COLO668 (cell line): Measurements from ENCODE around the gene CARMIL1.

Experiments used
- DNase-seq: peaks from one replicate; lab custom pipeline; 2025; ENCODE audit not compliant: unreplicated experiment; lab: John Stamatoyannopoulos, UW

CARMIL1 gene

DNA sequence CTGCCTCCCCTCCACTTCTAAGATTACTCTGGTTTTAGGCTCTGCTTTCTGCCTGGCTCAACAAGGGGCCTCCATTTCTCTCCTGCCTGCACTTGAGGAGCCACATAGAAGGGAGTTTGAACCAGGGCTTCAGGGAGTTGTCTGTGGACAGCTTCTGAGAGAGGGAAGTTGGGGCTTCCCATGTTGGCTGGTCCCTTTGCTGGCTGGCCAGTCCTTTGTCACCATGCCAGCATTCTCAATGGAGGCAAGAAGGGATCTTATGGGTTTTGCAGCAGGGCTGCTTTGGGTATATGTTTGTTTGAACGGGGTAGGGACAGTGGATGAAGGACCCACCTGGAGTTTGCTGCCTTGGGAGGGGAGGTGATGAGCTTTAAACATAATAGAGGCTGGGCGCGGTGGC lies 124.9 kb downstream of the CARMIL1 start:
- no peak for DNase-seq

- DNase-seq: no peak
These were observed 125.6 kb downstream of the CARMIL1 start for GRCh38 chr6:25404693-25405169.

DNA sequence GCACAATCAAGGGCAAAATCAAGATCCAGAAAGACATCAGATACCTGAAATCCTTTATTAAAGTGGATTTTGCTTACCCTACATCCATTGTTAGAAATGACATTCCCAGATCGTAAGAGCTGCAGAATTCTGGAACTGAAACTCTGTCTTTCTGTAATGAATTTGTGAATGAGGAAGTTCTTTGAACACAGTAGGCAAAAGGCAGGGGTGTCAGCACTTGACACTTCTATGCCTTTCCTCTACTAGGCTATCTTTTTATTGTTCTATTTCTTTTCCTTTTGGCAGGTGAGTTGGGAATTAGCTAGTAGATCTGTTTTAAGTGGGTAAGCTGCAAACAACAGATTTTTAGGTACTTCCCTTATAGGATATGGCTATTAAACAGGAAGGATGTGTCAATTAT lies 126.3 kb downstream of the CARMIL1 start:
- no peak for DNase-seq

DNA sequence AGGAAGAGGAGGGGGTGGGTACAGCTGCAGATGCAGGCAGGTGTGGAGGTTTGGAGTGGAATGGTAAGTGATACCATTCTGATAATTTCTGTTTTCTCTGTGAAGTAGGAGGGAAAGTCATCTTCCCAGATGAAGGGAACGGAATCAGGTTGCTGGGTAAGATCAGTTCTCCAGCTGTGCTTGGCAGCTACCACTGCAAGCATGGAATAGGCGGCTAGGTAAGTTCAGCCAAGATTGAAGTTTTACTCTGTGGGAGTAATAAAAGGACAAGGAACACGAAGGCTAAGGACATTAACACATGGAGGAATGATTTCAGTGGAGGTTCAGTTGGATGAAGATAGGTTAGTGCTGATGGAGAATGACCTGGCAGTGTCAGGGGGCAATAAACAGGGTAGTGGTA lies 128.3 kb downstream of the CARMIL1 start:
- no peak for DNase-seq

DNA sequence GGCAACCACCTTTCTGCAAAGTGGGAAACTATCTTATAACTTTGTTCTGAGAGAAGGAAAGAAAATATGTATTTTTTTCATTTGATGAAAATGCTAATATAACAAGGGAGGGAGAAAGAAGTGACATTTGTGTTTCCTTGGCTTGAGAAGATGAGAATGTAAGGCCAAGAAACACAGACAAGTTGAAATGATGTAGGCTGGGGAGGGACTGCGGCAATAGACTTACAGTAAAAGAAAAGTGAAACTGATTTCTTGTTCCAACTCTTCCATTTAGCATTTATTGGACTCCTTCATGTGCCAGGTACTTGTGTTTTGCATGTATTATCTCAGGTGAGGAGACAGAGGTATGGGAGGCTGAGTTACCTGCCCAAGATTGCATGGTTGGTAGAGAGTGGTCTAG lies 130.9 kb downstream of the CARMIL1 start:
- DNase-seq: no peak

DNA sequence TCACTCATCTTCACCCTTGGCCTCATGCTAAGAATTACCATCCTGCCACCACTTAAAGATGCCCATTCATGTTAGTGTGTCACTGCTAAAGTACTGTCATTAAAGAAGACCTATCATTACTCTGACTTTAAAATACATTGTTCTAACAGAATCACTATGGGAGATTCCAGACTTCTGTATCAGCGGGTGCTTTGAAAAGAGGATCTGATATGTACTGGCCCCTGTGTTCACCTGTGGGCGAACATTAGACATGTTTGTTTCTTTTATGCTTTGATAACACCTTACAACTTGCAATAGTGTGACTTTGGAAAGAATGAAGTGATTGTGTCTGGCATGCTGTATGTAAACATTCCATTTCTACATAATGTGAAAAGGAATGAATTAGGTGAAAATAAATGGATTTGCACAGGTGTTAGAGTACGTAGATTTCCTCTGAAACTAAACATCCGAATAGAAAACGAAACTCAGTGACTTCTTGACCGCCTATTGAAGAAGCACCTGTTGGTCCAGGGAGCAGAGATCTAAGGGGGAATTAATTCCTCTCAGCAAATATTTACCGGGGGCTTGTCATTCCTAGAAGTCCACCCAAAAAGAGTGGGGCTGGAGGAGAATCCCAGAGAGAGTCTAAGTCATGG lies 132.3 kb downstream of the CARMIL1 start:
- DNase-seq: no peak

DNA sequence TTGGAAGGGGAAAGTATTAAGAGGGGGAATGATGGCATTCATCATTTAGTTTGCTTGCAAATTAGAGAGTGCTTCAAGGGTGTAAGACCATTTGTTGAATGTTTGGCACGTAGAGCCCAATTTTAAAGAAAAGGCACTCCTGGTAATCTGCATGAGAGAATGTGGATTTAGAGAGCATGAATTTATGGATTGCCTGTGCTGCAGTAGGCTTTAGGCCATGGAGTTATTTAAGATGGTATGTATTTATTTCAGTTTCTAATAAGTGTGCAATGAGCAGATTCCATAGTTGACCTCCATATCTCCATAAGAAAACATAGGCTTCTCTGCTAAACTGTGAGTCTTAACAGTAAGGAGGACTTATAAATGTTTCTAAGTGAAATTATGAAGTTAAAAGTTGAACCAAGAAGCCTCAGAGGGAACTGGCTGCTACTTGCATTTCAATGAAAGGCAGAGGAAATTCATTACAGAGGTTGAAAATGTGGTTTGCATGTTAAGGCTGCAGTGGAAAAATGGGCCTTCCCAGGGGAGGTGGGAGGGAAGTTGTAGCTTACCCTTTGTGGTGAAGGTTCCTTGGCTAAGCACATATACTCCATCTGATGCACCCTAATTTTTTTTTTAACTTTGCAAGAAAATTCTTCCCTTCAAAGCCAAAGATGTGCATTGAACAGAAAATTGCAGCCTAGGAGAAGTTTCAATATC lies 134.2 kb downstream of the CARMIL1 start:
- DNase-seq: no peak

DNA sequence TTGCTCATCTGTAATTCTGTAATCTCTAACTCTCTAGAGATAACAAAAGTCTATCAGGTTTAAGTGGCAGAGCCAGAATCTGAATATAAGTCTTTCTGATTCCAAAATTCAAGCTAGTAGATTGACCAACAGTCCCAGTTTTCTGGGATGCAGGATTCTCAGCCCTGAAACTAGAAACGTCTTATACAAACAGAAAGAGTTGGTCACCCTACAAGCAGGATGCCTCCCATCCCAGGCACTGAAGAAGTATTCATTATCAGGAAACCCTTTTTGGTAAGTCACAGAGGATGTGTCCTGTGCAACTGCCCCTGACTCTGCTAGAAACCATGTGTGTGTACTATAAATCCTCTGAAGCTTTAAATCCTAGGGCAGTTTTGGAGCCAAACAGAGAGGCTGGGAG lies 135.0 kb downstream of the CARMIL1 start:
- no peak for DNase-seq

DNA sequence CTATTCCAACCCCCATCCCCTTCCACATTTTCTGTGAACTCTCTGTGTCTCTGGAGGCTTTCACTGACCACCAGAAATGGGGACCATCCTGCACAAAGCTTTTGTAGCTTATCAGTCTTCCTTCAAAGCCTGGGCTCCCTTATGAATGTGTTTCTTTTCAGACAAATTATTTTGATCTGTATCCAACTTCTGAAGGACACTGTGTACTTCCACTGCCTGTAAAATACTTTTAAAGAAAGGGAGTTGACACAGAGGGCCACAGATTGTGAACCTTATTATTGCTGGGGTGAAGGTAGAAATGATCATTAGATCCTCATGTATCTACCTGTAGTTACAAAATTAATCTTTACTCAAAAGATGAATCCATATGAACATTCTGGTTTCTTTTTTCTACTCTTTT lies 135.6 kb downstream of the CARMIL1 start:
- DNase-seq: no peak

- DNase-seq: no peak
These were observed 136.1 kb downstream of the CARMIL1 start for GRCh38 chr6:25415274-25415673.

- DNase-seq: no peak
These were observed 136.5 kb downstream of the CARMIL1 start for GRCh38 chr6:25415701-25416100.

GRCh38 chr6:25417046-25417605 lies 138.0 kb downstream of the CARMIL1 start:
- no peak for DNase-seq

DNA sequence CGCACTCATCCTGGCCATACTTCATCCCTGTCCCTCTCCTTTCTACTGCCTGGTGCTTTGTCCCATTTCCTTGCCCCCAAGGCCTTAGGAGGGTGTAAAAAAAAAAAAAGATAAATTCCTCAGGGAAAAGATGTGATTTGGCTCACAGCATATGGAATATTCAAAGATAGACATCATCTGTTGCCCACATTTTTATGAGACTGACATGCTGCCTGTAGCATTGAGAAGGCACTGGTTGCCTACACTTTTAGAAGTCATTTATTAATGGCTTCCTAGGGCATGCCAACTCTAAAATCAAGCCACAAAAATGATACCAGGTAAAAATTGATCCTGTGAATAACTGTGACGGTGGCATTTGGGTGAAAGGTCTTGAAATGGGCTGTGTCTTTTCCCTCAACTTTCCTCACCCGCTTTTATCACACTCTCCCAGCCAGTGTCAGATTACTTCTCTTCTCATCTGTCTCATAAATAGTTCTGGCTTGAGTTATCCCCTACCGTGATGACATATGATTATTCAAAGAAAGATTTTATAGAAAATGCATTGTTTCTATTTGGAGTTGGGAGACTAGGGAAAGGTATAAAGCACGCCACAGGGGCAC lies 139.4 kb downstream of the CARMIL1 start:
- DNase-seq: no peak

DNA sequence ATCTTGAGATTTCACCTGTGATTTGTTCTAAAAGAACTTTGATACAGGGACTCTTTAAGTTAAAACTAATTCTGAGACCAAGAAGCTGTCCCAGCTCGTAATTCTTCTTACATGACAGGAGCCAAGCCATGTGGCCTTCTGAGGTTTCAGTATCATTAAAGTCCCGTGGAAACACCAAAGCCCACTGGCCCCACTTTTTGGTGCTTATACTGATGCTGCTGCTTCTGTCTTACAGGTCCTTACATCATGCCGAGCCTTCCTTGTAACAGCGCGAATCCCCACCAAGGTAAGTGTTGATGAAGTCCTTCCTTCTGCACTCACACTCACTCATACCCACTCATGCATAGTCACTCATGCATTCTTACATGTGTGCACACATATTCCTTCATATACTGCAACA lies 140.7 kb downstream of the CARMIL1 start:
- no peak for DNase-seq

DNA sequence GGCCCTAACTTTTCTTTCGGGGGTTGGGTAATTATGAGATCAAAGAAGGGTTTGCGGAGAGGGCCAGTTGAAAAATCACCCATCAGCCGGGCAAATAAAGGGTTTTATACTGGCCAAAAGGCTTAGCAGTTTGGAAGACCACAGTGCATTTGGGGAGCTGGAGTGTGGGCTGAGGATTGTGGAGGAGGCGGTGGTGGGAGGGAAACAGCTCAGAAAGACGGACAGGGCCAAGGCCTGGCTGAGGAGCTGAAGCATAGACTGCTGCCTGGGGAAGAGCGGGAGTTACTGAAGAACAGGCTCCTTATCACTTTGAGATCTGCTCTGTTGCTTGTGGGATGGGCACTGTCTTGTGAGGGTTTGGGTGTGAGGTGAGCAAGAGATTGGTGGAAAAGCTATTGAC lies 144.2 kb downstream of the CARMIL1 start:
- DNase-seq: no peak

- DNase-seq: no peak
These were observed 145.1 kb downstream of the CARMIL1 start for GRCh38 chr6:25424303-25424702.

- no peak for DNase-seq
These were observed 148.4 kb downstream of the CARMIL1 start for GRCh38 chr6:25427549-25427948.

DNA sequence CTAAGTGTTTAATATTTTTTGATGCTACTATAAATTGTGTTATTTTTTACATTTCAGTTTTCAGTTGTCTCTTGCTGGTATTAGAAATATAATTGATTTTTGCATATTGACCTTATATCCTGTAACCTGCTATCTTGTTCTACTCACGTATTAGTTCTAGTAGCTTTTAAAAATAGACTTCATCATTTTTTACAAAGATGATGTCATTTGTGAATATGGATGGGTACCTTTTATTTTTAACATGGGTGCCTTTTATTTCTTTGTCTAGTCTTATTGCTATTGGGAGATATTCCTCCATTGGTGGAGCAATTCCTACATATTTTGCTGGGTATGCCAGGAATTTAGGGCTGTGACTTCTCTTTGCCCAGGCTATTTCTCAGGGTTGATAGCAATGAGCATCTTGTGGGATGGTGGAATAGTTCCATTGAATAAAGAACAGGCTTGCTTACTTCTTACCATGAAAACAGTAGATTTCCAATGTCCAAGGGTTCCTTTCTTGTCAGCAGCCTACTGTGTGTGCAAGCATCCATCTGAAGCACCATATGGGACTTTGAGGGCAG lies 149.7 kb downstream of the CARMIL1 start:
- no peak for DNase-seq

DNA sequence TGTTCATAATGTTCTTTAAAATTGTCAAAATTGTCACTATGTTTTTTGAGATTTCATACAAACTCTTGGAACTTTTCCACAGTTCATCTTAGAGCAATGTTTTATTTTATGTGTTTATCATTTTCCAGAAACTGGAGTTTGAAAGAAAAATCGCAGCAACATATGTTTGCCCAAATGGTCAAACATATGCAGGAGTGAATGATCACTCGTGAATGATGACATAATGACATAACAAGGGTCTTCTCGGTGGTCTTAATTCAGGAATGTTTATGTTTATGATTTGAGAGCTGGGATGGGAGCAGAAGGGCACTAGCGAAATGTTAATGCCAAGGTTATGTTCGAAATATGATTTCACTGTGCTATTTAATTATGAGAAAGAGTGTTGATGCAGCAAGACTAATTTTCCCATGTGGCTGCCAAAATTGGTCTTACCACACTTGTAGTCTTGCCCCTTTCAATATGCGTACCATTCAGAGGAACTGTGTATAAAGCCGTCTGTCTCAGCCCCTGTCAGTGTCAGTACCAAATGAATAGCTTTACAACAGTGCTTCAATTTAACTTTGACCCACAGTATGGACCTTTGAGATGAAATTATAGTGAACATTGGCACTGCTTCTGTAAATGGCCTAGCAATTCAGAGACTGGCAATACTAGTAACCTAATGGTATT lies 152.3 kb downstream of the CARMIL1 start:
- no peak for DNase-seq

DNA sequence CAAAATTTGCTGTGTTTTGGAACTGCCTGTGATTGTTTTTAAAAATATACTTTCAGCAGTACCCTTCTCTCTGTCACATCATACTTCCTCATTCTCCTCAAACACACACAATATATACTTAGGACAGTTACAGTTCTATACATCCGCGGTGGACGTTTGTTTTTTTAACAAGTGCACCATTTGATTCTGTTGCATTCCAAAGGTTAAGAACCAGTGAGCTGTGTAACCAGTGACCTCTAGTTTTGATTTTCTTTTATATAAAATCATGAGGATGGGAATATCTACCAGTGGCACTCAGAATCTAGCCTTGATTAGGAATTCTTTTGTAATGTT lies 152.8 kb downstream of the CARMIL1 start:
- no peak for DNase-seq

DNA sequence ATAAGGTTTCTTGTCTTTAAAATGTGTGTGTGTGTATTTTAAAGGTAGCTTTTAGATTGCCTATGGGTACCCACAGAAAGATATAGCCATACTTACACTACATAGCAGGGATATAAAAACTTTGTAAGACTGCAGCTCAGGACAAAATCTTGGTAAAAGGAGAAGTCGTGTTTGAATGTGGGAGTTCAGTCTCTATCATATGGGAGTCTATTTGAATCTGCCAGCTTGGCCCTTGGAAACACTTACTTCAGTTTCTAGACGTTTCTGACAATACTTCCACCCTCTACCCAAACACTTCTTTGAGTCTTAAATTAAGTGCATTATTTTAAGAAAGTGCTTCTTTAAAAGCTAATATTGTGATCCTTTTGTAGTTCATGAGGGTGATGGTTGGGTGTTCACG lies 155.7 kb downstream of the CARMIL1 start:
- no peak for DNase-seq
